NCI-H345 treated with DMSO at 0.1 percent for 48 hours (cell line): ENCODE data around the gene TMEM132D.

Experiments used
- DNase-seq: peaks from one replicate; lab custom pipeline; 2025; ENCODE audit not compliant: unreplicated experiment; lab: John Stamatoyannopoulos, UW

TMEM132D gene

DNA sequence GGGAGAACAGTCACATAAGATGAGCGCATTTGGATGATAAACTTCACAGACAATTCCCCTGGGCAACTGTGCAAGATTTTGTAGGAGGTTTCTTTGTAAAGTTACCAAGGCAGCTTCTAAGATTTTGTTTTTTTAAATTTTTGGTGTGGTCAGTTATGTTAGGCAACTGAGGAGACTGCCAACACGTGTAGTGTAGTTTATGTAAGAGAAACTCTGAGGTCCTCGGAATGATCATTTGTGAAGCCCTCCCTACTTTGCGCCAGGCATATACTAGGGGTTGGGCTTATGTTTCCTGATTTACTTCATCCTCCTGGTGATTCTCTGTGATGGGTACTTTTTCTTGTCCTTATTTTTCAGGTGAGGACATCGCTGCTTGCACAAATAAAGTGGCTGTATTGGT lies 433.6 kb downstream of the TMEM132D start:
- no peak for DNase-seq

- DNase-seq: peak; percentile 64
Measured at GRCh38 chr12:129467726-129468125, 436.1 kb downstream of the TMEM132D start.

DNA sequence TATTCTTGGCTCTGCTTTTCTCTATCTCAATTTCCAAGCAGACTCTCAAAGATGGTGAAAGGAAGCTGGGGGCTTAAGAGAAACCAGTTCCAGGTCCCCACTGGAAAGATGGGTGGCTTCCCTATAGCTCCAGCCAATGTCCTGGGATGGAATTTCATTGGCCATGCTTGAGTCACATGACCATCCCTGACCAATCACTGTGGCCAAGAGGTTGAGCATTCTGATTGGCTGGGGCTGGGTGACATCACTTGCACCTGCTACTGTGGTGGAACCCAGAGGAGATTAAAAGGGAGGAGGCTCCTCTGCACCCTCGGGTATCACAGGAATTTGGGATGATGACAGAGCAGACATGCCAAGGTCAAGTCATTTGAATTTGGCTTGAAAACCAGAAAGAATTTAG lies 436.5 kb downstream of the TMEM132D start:
- DNase-seq: no peak

GRCh38 chr12:129466499-129466898 lies 437.3 kb downstream of the TMEM132D start:
- no peak for DNase-seq

GRCh38 chr12:129459886-129460285 lies 443.9 kb downstream of the TMEM132D start:
- no peak for DNase-seq

DNA sequence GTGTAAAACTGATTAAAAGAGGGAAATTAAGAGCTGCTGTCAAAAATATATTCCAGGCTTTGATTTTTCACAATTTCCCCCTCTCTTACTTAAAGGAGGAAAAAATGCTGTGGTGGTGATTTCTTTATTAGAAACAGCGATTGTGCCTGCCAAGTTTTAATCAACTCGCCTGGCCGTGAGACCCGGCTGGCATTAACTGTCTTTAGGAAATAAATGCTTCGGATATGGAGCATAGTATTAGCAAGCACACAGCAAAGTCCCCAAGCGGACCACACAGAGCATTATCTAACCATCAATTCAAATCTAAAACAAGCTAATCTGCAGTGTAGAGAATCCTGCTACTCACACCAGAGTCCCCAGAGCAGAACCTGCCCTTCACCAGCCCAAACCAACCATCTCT lies 457.1 kb downstream of the TMEM132D start:
- DNase-seq: no peak

DNA sequence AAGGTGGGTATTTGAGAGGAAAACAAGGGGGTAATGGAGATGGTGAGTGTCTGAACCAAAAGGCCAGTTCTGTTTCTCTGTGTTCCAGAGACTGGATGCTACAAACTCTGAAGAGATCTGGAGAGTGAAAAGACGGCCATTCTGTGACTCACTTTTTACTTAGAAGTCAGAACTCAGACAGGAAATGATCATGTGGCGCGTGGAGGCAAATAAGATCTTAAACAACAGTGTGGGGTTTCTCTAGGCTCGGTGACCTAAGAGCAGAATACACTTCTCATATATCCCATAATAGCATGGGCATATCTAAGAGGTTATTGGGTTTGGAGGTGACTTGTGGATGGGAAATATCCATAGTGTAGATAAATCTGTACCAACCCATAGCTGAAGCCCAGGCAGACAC lies 463.5 kb downstream of the TMEM132D start:
- no peak for DNase-seq

DNA sequence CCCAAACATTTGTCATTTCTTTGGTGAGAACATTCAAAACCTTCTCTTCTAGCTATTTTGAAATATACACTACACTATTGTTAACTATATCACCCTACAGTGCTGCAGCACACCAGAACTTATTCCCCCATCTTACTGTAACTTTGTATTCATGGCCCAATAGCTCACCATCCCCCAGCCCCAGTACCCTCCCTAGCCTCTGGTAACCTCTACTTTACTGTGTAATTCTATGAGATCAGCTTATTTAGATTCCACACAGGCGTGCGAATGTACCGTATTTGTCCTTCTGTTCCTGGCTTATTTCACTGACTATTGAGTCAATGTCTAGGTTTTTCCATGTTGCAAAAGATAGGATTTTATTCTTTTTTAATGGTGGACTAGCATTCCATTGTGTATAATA lies 469.0 kb downstream of the TMEM132D start:
- no peak for DNase-seq

DNA sequence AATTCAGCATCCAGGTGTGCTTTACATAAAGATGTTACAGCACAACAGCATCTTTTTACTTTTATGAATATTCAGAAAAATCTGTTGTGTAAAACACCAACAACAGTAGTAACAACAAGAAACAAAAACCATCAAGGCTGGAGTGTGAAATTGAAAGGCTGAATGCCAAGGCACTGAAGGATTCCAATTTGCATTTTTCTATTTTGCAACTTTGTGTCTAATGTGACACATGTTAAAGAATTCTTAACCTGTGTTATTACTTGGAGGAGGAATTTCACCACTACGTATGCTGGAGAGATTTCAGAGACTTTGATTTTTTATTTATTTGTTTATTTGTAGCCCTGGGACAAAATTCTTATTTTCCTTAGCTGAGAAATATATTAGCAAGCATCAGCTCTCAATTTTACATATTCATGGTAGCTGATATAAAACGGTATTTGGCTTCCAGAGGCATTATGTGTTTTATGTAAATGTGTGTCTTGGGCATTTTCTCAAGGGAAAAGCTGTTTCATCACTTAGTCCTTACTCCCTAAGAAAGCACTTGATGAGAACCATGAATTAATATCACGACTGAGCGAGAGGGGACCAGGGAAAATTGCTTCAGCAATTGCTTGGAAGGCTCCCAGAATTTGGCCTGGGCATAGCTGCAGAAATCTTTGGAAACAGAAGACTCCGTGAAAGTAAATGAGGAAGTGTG lies 475.4 kb downstream of the TMEM132D start:
- DNase-seq: no peak

- DNase-seq: no peak
Measured at GRCh38 chr12:129423041-129423580, 480.7 kb downstream of the TMEM132D start.

DNA sequence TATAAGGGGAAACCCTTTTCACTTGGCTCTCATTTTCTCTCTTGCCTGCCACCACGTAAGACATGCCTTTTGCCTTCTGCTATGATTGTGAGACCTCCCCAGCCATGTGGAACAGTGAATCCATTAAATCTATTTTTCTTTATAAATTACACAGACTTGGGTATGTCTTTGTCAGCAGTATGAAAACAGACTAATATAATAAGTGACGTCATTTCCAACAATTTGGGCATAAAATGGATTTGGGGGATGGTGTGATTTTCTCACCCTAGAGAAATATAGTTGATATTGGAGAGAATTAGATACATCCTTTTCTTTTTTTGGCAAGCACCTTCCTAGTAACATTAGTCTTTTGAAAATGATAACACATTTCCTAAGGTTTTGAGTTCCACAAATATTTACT lies 490.5 kb downstream of the TMEM132D start:
- no peak for DNase-seq

GRCh38 chr12:129409281-129409680 lies 494.5 kb downstream of the TMEM132D start:
- DNase-seq: no peak

- no peak for DNase-seq
Measured at GRCh38 chr12:129404556-129404955, 499.3 kb downstream of the TMEM132D start.

DNA sequence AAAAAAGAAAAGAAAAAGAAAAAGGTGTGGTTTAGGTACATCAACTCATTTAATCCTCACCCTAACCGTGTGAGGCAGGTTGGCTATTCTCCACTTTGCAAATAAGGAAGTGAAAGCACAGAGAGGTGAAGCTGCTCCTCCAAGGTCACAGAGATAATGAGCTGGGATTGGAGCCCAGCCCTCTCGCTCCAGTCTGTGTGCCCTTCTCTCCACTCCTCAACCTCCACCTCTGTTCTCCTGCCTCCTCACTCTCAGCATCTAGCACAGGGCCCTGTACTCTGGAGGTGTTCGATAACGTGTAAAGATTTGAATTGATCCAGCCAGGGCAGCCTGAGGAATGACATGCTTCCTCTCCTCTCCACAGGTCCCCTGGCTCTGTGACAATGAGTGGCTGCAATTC lies 502.3 kb downstream of the TMEM132D start:
- DNase-seq: no peak

DNA sequence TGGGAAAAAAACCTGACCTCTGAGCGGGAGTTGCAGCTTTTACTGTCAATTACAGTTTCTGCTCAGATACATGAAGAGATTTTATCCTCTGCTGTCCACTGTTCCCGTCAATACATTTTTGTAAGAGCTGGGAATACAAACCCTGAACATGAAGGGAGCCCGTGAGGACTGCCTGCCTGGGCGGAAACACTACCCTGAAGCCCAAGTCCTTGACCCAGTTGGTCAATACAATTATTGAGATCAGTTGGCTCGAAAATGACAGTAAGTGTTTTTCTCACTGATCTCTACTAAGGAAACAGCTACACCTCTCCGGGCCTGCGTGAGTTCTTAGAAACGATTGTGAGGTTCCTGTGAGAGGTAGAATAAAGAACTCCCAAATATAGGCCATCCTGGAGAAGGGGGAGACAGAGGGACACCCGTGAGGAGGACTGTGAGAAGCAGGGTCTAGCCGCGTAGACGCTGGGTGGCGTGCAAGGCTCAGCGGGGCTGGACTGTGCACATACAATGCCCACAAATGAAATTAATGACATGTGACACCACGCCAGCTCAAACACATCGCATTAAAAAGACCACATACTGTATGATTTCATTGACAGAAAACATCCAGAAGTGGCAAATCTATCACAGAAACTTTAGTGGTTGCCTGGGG lies 509.5 kb downstream of the TMEM132D start:
- DNase-seq: no peak

DNA sequence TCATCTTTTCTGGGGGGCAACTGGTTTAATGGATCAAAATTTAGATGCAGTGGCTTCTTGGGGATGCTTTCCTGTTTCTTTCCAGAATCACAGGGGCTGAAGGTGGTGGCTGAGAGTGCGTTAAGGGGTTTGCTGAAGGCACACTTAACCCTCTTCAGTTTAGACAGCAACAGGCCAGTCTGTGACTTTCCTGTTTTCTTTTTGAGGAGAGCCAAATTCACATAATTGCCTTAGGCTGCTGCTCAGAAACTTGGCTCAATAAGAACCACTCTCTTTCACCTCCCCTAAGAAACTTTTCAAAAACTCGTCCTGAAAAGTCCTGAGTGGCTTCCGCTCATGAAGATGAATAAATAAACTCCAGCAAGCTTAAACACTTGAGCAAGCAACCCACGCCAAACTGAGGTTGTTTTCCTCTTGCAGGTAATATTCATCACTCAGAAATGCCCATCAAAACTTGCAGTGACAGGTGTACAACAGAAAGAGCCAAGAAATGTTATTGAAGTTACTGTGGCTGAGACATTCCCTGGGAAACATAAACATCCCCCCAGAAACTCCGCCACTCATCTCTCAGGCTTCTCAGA lies 510.4 kb downstream of the TMEM132D start:
- DNase-seq: no peak

DNA sequence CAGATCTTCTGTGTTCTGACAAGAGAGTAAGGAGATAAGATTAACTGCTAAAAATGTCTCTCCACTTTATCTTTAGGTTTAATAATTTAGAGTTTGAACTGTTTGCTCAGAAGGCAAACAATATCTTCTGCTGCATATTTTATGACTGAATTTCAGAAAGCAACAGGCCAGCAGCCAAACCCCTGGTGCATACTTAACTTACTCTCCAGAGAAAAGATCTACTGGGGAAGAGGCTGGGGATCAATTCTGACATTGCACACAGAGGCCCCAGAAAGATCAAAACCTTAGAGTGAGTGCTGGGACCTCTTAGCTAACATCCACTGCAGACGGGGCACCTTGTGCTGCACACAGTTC lies 518.2 kb downstream of the TMEM132D start:
- no peak for DNase-seq

DNA sequence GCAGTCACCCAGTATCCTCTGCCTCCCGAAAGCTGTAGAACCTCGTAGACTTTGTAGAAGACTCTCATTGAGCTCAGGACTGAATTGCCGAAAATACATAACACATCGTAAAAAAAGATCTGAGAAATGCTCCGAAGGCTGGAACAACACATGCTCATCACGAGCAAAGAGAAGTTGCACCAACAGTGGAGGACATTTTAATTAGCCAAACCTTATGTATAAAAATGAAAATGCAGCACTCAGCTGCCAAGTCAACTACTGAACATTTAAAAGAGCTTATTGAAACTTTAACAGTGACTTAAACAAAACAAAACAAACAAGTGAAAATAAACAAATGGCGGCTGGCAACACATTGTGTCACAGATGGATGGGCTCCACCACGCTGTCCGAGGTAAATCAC lies 519.9 kb downstream of the TMEM132D start:
- no peak for DNase-seq

DNA sequence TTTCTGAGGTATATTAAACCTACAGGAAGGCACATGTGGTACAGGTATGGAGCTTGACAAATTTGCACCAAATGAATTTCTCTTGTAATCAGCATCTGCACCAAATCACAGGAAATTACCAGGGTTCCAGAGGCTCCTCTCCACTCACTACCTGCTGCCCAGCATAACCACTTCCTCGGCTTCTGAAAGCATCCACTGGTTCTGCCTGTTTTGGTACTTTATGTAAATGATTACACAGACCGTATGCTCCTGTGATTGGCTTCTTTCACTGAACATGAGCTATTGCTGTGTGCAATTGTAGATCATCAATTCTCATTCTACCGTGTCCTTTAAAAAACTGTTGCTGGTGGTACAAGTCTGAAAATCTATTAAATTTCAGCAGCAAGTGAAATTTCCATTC lies 522.1 kb downstream of the TMEM132D start:
- DNase-seq: no peak

DNA sequence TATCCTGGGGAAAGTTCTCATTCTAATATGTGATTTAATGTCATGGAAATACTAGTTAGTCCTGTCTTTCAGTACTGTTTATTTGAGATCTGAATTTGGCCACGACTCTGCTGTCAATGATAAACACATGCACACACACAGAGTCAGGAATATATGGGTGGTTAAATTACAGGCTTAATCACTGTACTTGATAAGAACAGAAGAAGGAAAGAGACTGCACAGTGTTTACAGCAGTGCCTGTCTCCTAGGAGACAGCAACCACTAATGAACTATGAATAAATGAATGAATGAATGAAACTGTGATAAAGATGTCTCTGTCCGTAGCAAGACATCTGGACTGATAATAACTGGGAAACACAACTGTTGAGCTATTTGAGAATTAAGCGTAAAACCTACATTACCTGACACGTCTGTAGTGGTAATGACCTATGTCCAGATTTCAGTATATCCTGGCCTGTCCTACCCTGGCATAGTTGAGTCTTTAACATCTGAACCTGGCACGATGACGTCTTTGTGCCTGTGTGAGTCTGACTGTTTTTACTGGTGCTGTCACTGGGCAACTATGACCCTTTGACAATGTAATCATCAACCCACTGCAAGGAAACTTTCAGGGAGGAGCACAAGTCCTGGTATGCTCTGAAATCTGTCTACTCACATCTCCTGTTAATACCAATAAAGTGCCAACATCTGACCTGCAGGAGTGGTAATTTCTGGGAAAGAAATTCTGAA lies 524.6 kb downstream of the TMEM132D start:
- DNase-seq: no peak

GRCh38 chr12:129378496-129378895 lies 525.3 kb downstream of the TMEM132D start:
- DNase-seq: no peak

DNA sequence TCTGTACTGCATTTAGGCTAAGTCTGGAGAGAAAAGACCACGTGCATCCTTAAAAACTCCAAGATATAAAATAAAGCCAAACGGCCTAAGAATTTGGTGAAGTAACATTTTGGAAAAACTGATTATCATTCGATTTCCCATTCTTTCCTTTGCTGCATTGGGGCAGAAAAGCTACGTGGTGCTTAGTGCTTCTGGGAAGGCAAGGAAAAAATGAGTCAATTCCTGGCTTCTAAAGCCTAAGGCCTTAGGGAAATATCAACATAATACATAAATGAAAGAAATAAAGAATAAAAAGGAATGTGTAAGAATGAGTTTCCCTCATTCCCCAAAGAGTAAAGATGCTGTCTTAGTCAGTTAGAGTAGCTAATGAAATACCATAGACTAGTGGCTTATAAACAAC lies 530.1 kb downstream of the TMEM132D start:
- DNase-seq: no peak
